Neural cell (in vitro differentiated cells): Measurements from ENCODE around the gene ID4. TPM values are rescaled to one million over a fixed set of nuclear protein-coding genes. Genes with fewer than 3 reads are reported as not detected.

Source experiments
- H2AFZ ChIP-seq: fragments of 200-600, 300-800 bp; sonication (generic), shearing (Covaris generic); 2 replicates; pipeline ENCODE4 v1.6.0; 2014; ENCODE audit warnings: low read depth, mild to moderate bottlenecking, antibody characterized with exemption, low read length, moderate library complexity
- H3F3A ChIP-seq: fragments of 200-600 bp; shearing (Covaris generic); 2 replicates; pipeline ENCODE4 v1.6.1; 2016; ENCODE audit warnings: mild to moderate bottlenecking, moderate library complexity, mixed read lengths, antibody characterized with exemption, low read length; ENCODE audit not compliant: insufficient read depth, poor library complexity, severe bottlenecking
- H3K27ac ChIP-seq: fragments of 200-600, 300-800 bp; sonication (generic), shearing (Covaris generic); 2 replicates; pipeline ENCODE4 v1.5.1; 2014; ENCODE audit warnings: mild to moderate bottlenecking, low read length, moderate library complexity
- H3K27me3 ChIP-seq: fragments of 300-800, 200-600 bp; sonication (generic), shearing (Covaris generic); 2 replicates; pipeline ENCODE4 v1.6.0; 2014; ENCODE audit warnings: mild to moderate bottlenecking, low read depth, low read length, moderate library complexity; ENCODE audit not compliant: insufficient read depth
- H3K36me3 ChIP-seq: fragments of 300-800, 200-600 bp; sonication (generic), shearing (Covaris generic); 2 replicates; pipeline ENCODE4 v1.5.1; 2014; ENCODE audit warnings: mild to moderate bottlenecking, antibody characterized with exemption, low read length, moderate library complexity; ENCODE audit not compliant: insufficient read depth
- H3K4me2 ChIP-seq: fragments of 300-800, 200-600 bp; sonication (generic), shearing (Covaris generic); 2 replicates; pipeline ENCODE4 v1.6.0; 2014; ENCODE audit warnings: mild to moderate bottlenecking, low read length
- H3K4me3 ChIP-seq: fragments of 300-800, 200-600 bp; sonication (generic), shearing (Covaris generic); 2 replicates; pipeline ENCODE4 v1.5.1; 2014; ENCODE audit warnings: mild to moderate bottlenecking, low read length, moderate library complexity
- H3K79me2 ChIP-seq: fragments of 200-600 bp; shearing (Covaris generic); replicated peaks from 2 replicates; pipeline ENCODE4 v1.6.0; 2014; ENCODE audit warnings: mild to moderate bottlenecking, low read length, moderate library complexity; ENCODE audit not compliant: insufficient read depth
- H3K9ac ChIP-seq: fragments of 300-800, 200-600 bp; sonication (generic), shearing (Covaris generic); 2 replicates; pipeline ENCODE4 v1.6.1; 2016; ENCODE audit warnings: mild to moderate bottlenecking, low read length, mixed read lengths
- H3K9me2 ChIP-seq: fragments of 200-600 bp; shearing (Covaris generic); 2 replicates; pipeline ENCODE4 v1.6.1; 2016; ENCODE audit warnings: mild to moderate bottlenecking, low read length, mixed read lengths; ENCODE audit not compliant: insufficient read depth
- H3K9me3 ChIP-seq: fragments of 200-600, 300-800 bp; sonication (generic), shearing (Covaris generic); 2 replicates; pipeline ENCODE4 v1.6.1; 2016; ENCODE audit warnings: mild to moderate bottlenecking, mixed run types, low read length, moderate library complexity, mixed read lengths
- H4K20me1 ChIP-seq: fragments of 200-600 bp; shearing (Covaris generic); 2 replicates; pipeline ENCODE4 v1.6.1; 2016; ENCODE audit warnings: mild to moderate bottlenecking, mixed run types; ENCODE audit not compliant: insufficient read depth
- EP300 ChIP-seq: fragments of 450-650 bp; conservative IDR thresholded peaks from 2 replicates; pipeline ENCODE4 v1.6.1; 2014; ENCODE audit warnings: antibody characterized with exemption, mild to moderate bottlenecking, moderate library complexity; ENCODE audit not compliant: poor library complexity, severe bottlenecking
- EZH2 ChIP-seq: fragments of 200-600, 300-800 bp; shearing (Covaris generic), sonication (generic); IDR thresholded peaks from 2 replicates; pipeline ENCODE4 v1.6.1; 2014; ENCODE audit warnings: antibody characterized with exemption, low read length, borderline replicate concordance, mild to moderate bottlenecking; ENCODE audit not compliant: insufficient read depth, poor library complexity, severe bottlenecking
- MXI1 ChIP-seq: fragments of 450-650 bp; conservative IDR thresholded peaks from 2 replicates; pipeline ENCODE4 v1.6.1; 2014; ENCODE audit warnings: antibody characterized with exemption, mild to moderate bottlenecking; ENCODE audit not compliant: poor library complexity, severe bottlenecking
- POLR2AphosphoS5 ChIP-seq: IDR thresholded peaks from 2 replicates; pipeline ENCODE4 v1.6.1; 2012
- RAD21 ChIP-seq: fragments of 450-650 bp; conservative IDR thresholded peaks from 2 replicates; pipeline ENCODE4 v1.6.1; 2014; ENCODE audit warnings: antibody characterized with exemption, mild to moderate bottlenecking, moderate library complexity
- SMC3 ChIP-seq: fragments of 450-650 bp; conservative IDR thresholded peaks from 2 replicates; pipeline ENCODE4 v1.6.1; 2014; ENCODE audit warnings: antibody characterized with exemption, mild to moderate bottlenecking, moderate library complexity; ENCODE audit not compliant: poor library complexity
- TAF1 ChIP-seq: IDR thresholded peaks from 2 replicates; pipeline ENCODE4 v1.6.1; 2012; ENCODE audit warnings: low read depth
- polyA plus RNA-seq: library from polyadenylated mRNA; depleted of rRNA; stranded (reverse); fragments of >200 nt; gene quantifications from 2 replicates; pipeline ENCODE4 v1.2.3, GENCODE V29; 2014
- TF ChIP-seq, protein P1 (sequence below): IDR thresholded peaks from 2 replicates; pipeline ENCODE4 v1.6.1; 2012; ENCODE audit warnings: borderline replicate concordance

Gene ID4
- polyA plus RNA-seq, 1 donor from 2014 or later: 506 TPM

DNA sequence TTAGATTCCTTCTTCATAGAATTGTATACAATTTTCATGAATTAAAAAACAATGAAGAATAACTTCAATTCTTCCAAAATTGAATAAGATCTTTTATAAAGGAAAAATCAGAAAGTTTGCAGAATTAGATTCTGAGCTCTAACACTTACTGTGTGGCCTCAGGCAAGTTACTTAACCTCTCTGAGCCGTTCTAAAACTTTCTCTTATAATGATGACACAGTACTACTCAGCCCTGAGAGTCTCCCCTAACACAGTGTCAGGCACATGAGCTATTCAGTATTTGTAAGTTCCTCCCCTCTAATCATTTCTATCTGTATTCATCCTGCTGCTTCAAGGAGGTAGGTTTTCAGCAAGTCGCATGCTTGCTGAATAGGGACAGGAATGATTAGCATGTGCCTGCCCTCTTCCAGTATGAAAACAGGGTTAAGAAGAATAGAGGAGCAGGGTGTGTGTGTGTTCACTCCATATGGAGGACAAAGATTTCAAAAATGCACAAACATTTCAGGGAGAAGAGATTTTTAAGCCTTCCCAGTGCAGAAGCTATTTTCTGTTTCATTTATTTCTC lies 11.4 kb downstream of the ID4 start:
- Histone ChIP-seq H3K79me2 (peaks cover 40% of the 10 kb centered on the region), H3K27ac (no peak overlapping the region), H3K9ac (no peak overlapping the region), H2AFZ (no peak overlapping the region), H3K4me3 (no peak overlapping the region), H3K9me3 (no peaks in the 10 kb centered on the region), H3F3A (peaks cover 2% of the 10 kb centered on the region), H3K36me3 (no peaks in the 10 kb centered on the region), H4K20me1 (no peaks in the 10 kb centered on the region), H3K9me2 (no peaks in the 10 kb centered on the region), H3K4me2 (no peak overlapping the region), H3K27me3 (no peaks in the 10 kb centered on the region)
- TF ChIP-seq EZH2 (no peak), MXI1 (no peak), POLR2AphosphoS5 (no peak), SMC3 (no peak), RAD21 (no peak), EP300 (no peak), TAF1 (no peak)
- TF ChIP-seq, protein P1, sequence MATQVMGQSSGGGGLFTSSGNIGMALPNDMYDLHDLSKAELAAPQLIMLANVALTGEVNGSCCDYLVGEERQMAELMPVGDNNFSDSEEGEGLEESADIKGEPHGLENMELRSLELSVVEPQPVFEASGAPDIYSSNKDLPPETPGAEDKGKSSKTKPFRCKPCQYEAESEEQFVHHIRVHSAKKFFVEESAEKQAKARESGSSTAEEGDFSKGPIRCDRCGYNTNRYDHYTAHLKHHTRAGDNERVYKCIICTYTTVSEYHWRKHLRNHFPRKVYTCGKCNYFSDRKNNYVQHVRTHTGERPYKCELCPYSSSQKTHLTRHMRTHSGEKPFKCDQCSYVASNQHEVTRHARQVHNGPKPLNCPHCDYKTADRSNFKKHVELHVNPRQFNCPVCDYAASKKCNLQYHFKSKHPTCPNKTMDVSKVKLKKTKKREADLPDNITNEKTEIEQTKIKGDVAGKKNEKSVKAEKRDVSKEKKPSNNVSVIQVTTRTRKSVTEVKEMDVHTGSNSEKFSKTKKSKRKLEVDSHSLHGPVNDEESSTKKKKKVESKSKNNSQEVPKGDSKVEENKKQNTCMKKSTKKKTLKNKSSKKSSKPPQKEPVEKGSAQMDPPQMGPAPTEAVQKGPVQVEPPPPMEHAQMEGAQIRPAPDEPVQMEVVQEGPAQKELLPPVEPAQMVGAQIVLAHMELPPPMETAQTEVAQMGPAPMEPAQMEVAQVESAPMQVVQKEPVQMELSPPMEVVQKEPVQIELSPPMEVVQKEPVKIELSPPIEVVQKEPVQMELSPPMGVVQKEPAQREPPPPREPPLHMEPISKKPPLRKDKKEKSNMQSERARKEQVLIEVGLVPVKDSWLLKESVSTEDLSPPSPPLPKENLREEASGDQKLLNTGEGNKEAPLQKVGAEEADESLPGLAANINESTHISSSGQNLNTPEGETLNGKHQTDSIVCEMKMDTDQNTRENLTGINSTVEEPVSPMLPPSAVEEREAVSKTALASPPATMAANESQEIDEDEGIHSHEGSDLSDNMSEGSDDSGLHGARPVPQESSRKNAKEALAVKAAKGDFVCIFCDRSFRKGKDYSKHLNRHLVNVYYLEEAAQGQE: no peak

DNA sequence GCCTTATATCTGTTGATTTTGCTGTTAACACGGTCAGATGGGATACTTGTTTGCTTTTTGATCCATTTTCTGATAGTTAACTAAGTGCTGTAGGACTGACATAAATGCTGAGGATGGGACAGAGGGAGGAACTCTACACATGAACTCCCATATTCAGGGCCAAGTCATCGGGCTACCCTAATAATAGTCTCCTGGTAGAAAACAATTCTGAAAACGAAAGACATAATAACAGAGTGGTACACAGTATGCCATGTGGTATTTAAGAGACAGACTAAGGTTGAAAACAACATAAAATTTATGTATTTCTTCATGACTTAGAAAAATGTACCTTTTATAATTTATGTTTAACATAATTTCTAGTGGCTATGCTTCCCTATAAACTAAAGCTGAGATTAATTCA lies 12.0 kb downstream of the ID4 start:
- Histone ChIP-seq H3K4me3 (no peak overlapping the region), H2AFZ (no peak overlapping the region), H3K36me3 (no peaks in the 10 kb centered on the region), H3K27me3 (no peaks in the 10 kb centered on the region), H3F3A (no peaks in the 10 kb centered on the region), H3K27ac (no peak overlapping the region), H3K79me2 (peaks cover 33% of the 10 kb centered on the region), H3K4me2 (no peak overlapping the region), H3K9ac (no peak overlapping the region), H3K9me2 (no peaks in the 10 kb centered on the region), H4K20me1 (no peaks in the 10 kb centered on the region), H3K9me3 (no peaks in the 10 kb centered on the region)
- TF ChIP-seq RAD21: no peak
- no peak for TF ChIP-seq EP300

DNA sequence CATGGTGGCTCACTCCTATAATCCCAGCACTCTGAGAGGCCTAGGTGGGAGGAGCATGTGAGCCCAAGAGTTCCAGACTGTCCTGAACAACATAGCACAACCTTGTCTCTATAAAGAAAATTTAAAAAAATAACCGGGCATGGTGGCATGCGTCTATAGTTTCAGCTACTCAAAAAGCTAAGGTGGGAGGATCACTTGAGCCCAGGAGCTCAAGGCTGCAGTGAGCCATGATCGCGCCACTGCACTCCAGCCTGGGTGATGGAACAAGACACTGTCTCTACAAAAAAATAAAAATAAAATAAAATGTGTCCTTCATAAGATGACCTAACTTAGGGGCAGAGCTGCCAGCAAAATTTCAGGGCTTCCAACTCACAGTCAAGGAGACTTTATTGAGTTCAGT lies 12.6 kb downstream of the ID4 start:
- Histone ChIP-seq H3K27ac (no peak overlapping the region), H2AFZ (no peak overlapping the region), H3K79me2 (peaks cover 28% of the 10 kb centered on the region), H3K36me3 (no peaks in the 10 kb centered on the region), H3F3A (no peaks in the 10 kb centered on the region), H3K27me3 (no peaks in the 10 kb centered on the region), H3K9ac (no peak overlapping the region), H4K20me1 (no peaks in the 10 kb centered on the region), H3K9me3 (no peaks in the 10 kb centered on the region), H3K4me3 (no peak overlapping the region), H3K9me2 (no peaks in the 10 kb centered on the region), H3K4me2 (no peak overlapping the region)
- TF ChIP-seq EZH2 (no peak), EP300 (no peak), TAF1 (no peak)
